WTC11 (cell line): ENCODE results near the gene DYNC1LI2. TPM values are rescaled to one million over a fixed set of nuclear protein-coding genes. Genes with fewer than 3 reads are reported as not detected.

Source experiments
- ATAC-seq: fragments of 200-7000 bp; cut with Tn5 transposase; 2 replicates; pipeline ENCODE4 v1.10.0; 2021; ENCODE audit warnings: mild to moderate bottlenecking, moderate library complexity
- CTCF ChIA-PET: fragments of 300-600 bp; sonication (Branson Sonifier 250); formaldehyde crosslinking; loops from one replicate; lab custom pipeline; 2021; ENCODE audit warnings: antibody characterized with exemption; lab: Charles Lee
- POLR2A ChIA-PET: fragments of 350-600 bp; sonication (Branson Sonifier 250); formaldehyde crosslinking; loops from one replicate; lab custom pipeline; 2021; ENCODE audit warnings: antibody characterized with exemption; lab: Charles Lee
- DNase-seq: peaks from one replicate; pipeline ENCODE4 v3.0.0; 2021; ENCODE audit warnings: low spot score
- H3K27ac Mint-ChIP-seq: 2 replicates; pipeline ENCODE4 v1.8.0; 2021; ENCODE audit warnings: mixed read lengths
- H3K27me3 Mint-ChIP-seq: 2 replicates; pipeline ENCODE4 v1.8.0; 2021; ENCODE audit warnings: low read depth, mild to moderate bottlenecking, moderate library complexity, mixed read lengths
- H3K36me3 Mint-ChIP-seq: 2 replicates; pipeline ENCODE4 v1.8.0; 2021; ENCODE audit warnings: mixed read lengths
- H3K4me1 Mint-ChIP-seq: 2 replicates; pipeline ENCODE4 v1.8.0; 2022; ENCODE audit warnings: mixed read lengths
- H3K4me3 Mint-ChIP-seq: 2 replicates; pipeline ENCODE4 v1.8.0; 2021; ENCODE audit warnings: mild to moderate bottlenecking, moderate library complexity, mixed read lengths
- H3K9me3 Mint-ChIP-seq: 2 replicates; pipeline ENCODE4 v1.8.0; 2021; ENCODE audit warnings: mixed read lengths
- EMX1 ChIP-seq: fragments of 250-450 bp; sonication (Bioruptor Pico); IDR thresholded peaks from 2 replicates; pipeline ENCODE4 v1.8.0; 2021; ENCODE audit warnings: mild to moderate bottlenecking
- ETV6 ChIP-seq: sonication (generic); formaldehyde crosslinking; IDR thresholded peaks from 2 replicates; pipeline ENCODE4 v1.8.1; 2022; ENCODE audit warnings: mild to moderate bottlenecking, missing genetic modification reagents
- FOXJ3 ChIP-seq: sonication (generic); formaldehyde crosslinking; IDR thresholded peaks from 2 replicates; pipeline ENCODE4 v1.9.0; 2021; ENCODE audit warnings: missing genetic modification reagents, mild to moderate bottlenecking, borderline replicate concordance
- GABPB1 ChIP-seq: sonication (generic); formaldehyde crosslinking; IDR thresholded peaks from 2 replicates; pipeline ENCODE4 v1.8.1; 2023; ENCODE audit warnings: mild to moderate bottlenecking, missing genetic modification reagents
- NFATC4 ChIP-seq: fragments of 250-450 bp; sonication (Bioruptor Pico); IDR thresholded peaks from 2 replicates; pipeline ENCODE4 v1.9.0; 2021; ENCODE audit warnings: mild to moderate bottlenecking
- NFYB ChIP-seq: sonication (generic); formaldehyde crosslinking; conservative IDR thresholded peaks from 2 replicates; pipeline ENCODE4 v1.8.0; 2022; ENCODE audit warnings: low read depth, missing genetic modification reagents
- NR3C1 ChIP-seq: sonication (generic); formaldehyde crosslinking; conservative IDR thresholded peaks from 2 replicates; pipeline ENCODE4 v1.8.1; 2023; ENCODE audit warnings: low read depth, mild to moderate bottlenecking, missing genetic modification reagents
- PRRX2 ChIP-seq: fragments of 250-450 bp; sonication (Bioruptor Pico); IDR thresholded peaks from 2 replicates; pipeline ENCODE4 v1.8.0; 2021; ENCODE audit warnings: mild to moderate bottlenecking
- SMAD3 ChIP-seq: sonication (generic); formaldehyde crosslinking; IDR thresholded peaks from 2 replicates; pipeline ENCODE4 v1.8.0; 2022; ENCODE audit warnings: missing genetic modification reagents, mild to moderate bottlenecking, borderline replicate concordance
- ZNF121 ChIP-seq: sonication (generic); formaldehyde crosslinking; IDR thresholded peaks from 2 replicates; pipeline ENCODE4 v1.8.0; 2023; ENCODE audit warnings: missing genetic modification reagents
- ZNF138 ChIP-seq: sonication (generic); formaldehyde crosslinking; conservative IDR thresholded peaks from 2 replicates; pipeline ENCODE4 v1.8.1; 2022; ENCODE audit warnings: mild to moderate bottlenecking, moderate library complexity, missing genetic modification reagents
- ZNF219 ChIP-seq: sonication (generic); formaldehyde crosslinking; IDR thresholded peaks from 2 replicates; pipeline ENCODE4 v1.8.0; 2023; ENCODE audit warnings: missing genetic modification reagents, mild to moderate bottlenecking, borderline replicate concordance
- ZNF232 ChIP-seq: sonication (generic); formaldehyde crosslinking; IDR thresholded peaks from 2 replicates; pipeline ENCODE4 v1.8.0; 2022; ENCODE audit warnings: mild to moderate bottlenecking, missing genetic modification reagents
- ZNF263 ChIP-seq: sonication (generic); formaldehyde crosslinking; IDR thresholded peaks from 2 replicates; pipeline ENCODE4 v1.8.1; 2022; ENCODE audit warnings: low read depth, mild to moderate bottlenecking, moderate library complexity, missing genetic modification reagents
- ZNF396 ChIP-seq: fragments of 250-450 bp; sonication (Bioruptor Pico); IDR thresholded peaks from 2 replicates; pipeline ENCODE4 v1.8.0; 2021; ENCODE audit warnings: mild to moderate bottlenecking, moderate library complexity, borderline replicate concordance
- total RNA-seq: library from RNA; stranded (reverse); gene quantifications from 3 replicates; pipeline ENCODE4 v1.2.3, GENCODE V29; 2021
- TF ChIP-seq, protein P1 (sequence below): sonication (generic); formaldehyde crosslinking; IDR thresholded peaks from 2 replicates; pipeline ENCODE4 v1.8.1; 2022; ENCODE audit warnings: mild to moderate bottlenecking, moderate library complexity, missing genetic modification reagents
- TF ChIP-seq, protein P2 (sequence below): sonication (generic); formaldehyde crosslinking; IDR thresholded peaks from 2 replicates; pipeline ENCODE4 v1.8.0; 2022; ENCODE audit warnings: mild to moderate bottlenecking, missing genetic modification reagents
- TF ChIP-seq, protein P3 (sequence below): sonication (generic); formaldehyde crosslinking; conservative IDR thresholded peaks from 2 replicates; pipeline ENCODE4 v1.8.1; 2023; ENCODE audit warnings: mild to moderate bottlenecking, low read depth, missing genetic modification reagents, moderate library complexity
- TF ChIP-seq, protein P4 (sequence below): sonication (generic); formaldehyde crosslinking; IDR thresholded peaks from 2 replicates; pipeline ENCODE4 v1.8.0; 2022; ENCODE audit warnings: mild to moderate bottlenecking, missing genetic modification reagents
- TF ChIP-seq, protein P5 (sequence below): sonication (generic); formaldehyde crosslinking; IDR thresholded peaks from 2 replicates; pipeline ENCODE4 v1.8.1; 2022; ENCODE audit warnings: low read depth, mild to moderate bottlenecking, moderate library complexity, missing genetic modification reagents, borderline replicate concordance

DYNC1LI2 gene
- total RNA-seq, 1 experiment from 2014 or later: 89.8 TPM

DNA sequence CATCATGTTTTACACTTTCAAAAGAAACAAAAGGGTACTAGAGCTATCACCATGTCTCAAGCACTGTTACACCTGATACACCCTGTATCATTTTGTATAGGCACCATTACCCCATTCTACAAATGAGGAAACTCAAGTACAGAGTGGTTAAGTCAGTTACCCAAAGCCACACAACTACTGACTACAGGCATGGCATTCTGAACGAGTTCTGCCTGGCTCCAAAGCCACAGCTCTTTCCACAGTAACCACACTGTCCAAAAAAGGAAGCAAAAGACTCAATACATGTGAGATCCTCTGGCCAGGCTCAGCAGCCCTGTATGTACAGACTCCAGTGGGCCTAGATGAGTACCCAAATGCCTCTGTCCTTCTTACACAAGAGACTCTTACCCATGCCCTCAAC lies 4.7 kb downstream of the DYNC1LI2 start:
- DNase-seq: no peak
- H3K4me3 Mint-ChIP-seq: no peak overlapping the region
- no peak overlapping the region for H3K27ac Mint-ChIP-seq
- ChIA-PET CTCF (no interaction called here), POLR2A (no interaction called here)
- H3K27me3 Mint-ChIP-seq: no peaks in the 10 kb centered on the region
- peaks cover 57% of the 10 kb centered on the region for H3K36me3 Mint-ChIP-seq
- no peaks in the 10 kb centered on the region for H3K9me3 Mint-ChIP-seq
- no peak for ATAC-seq
- no peak for TF ChIP-seq ZNF121 (CRISPR knock-in tag)
- no peak for TF ChIP-seq EMX1 (CRISPR knock-in tag)
- no peak for TF ChIP-seq ZNF396 (CRISPR knock-in tag)
- TF ChIP-seq SMAD3 (CRISPR knock-in tag): no peak
- no peak for TF ChIP-seq ETV6
- no peak for TF ChIP-seq NFATC4 (CRISPR knock-in tag)
- no peak for TF ChIP-seq ZNF263 (CRISPR knock-in tag)
- TF ChIP-seq, protein P1, sequence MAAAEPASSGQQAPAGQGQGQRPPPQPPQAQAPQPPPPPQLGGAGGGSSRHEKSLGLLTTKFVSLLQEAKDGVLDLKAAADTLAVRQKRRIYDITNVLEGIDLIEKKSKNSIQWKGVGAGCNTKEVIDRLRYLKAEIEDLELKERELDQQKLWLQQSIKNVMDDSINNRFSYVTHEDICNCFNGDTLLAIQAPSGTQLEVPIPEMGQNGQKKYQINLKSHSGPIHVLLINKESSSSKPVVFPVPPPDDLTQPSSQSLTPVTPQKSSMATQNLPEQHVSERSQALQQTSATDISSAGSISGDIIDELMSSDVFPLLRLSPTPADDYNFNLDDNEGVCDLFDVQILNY (CRISPR knock-in tag): no peak
- no peak for TF ChIP-seq FOXJ3 (CRISPR knock-in tag)
- TF ChIP-seq PRRX2 (CRISPR knock-in tag): no peak
- TF ChIP-seq NFYB (CRISPR knock-in tag): no peak
- TF ChIP-seq ZNF138 (CRISPR knock-in tag): no peak
- TF ChIP-seq, protein P2, sequence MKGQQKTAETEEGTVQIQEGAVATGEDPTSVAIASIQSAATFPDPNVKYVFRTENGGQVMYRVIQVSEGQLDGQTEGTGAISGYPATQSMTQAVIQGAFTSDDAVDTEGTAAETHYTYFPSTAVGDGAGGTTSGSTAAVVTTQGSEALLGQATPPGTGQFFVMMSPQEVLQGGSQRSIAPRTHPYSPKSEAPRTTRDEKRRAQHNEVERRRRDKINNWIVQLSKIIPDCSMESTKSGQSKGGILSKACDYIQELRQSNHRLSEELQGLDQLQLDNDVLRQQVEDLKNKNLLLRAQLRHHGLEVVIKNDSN (CRISPR knock-in tag): no peak
- TF ChIP-seq GABPB1 (CRISPR knock-in tag): no peak
- no peak for TF ChIP-seq NR3C1 (CRISPR knock-in tag)
- H3K4me1 Mint-ChIP-seq: peaks cover 20% of the 10 kb centered on the region

DNA sequence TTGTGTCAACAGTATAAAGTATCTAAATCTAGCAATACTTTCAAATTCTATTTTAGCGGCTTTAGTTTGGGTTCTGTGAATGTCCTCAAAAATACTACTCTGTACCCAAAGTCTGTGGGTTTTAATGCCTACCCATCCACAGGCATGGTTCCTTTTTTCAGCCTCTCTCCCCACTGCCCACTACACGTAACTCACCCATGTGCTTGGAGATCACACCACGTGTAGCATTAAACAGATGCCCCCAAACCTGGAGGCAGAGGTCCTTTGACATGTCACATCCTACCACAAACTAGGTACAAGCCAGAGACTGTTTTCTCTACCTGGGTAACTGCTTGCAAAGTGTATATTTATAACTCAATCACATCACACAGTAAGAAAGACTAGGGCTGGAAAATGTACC lies 5.4 kb downstream of the DYNC1LI2 start:
- Mint-ChIP-seq H3K27ac (no peak overlapping the region), H3K27me3 (no peaks in the 10 kb centered on the region), H3K4me3 (no peak overlapping the region), H3K9me3 (no peaks in the 10 kb centered on the region), H3K36me3 (peaks cover 62% of the 10 kb centered on the region), H3K4me1 (peaks cover 24% of the 10 kb centered on the region)
- ChIA-PET CTCF (no interaction called here), POLR2A (interaction anchor here (0.6 kb wide), 1 partner anchor 136 kb away, joined by 3 read pairs; no protein-coding TSS in a partner anchor)
- no peak for ATAC-seq
- no peak for DNase-seq
- TF ChIP-seq ZNF219 (CRISPR knock-in tag) (no peak), ZNF232 (CRISPR knock-in tag) (no peak), FOXJ3 (CRISPR knock-in tag) (no peak)
- TF ChIP-seq, protein P3, sequence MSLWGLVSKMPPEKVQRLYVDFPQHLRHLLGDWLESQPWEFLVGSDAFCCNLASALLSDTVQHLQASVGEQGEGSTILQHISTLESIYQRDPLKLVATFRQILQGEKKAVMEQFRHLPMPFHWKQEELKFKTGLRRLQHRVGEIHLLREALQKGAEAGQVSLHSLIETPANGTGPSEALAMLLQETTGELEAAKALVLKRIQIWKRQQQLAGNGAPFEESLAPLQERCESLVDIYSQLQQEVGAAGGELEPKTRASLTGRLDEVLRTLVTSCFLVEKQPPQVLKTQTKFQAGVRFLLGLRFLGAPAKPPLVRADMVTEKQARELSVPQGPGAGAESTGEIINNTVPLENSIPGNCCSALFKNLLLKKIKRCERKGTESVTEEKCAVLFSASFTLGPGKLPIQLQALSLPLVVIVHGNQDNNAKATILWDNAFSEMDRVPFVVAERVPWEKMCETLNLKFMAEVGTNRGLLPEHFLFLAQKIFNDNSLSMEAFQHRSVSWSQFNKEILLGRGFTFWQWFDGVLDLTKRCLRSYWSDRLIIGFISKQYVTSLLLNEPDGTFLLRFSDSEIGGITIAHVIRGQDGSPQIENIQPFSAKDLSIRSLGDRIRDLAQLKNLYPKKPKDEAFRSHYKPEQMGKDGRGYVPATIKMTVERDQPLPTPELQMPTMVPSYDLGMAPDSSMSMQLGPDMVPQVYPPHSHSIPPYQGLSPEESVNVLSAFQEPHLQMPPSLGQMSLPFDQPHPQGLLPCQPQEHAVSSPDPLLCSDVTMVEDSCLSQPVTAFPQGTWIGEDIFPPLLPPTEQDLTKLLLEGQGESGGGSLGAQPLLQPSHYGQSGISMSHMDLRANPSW (CRISPR knock-in tag): no peak
- TF ChIP-seq, protein P4, sequence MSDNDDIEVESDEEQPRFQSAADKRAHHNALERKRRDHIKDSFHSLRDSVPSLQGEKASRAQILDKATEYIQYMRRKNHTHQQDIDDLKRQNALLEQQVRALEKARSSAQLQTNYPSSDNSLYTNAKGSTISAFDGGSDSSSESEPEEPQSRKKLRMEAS: no peak
- TF ChIP-seq, protein P2 (CRISPR knock-in tag): no peak
- TF ChIP-seq, protein P5, sequence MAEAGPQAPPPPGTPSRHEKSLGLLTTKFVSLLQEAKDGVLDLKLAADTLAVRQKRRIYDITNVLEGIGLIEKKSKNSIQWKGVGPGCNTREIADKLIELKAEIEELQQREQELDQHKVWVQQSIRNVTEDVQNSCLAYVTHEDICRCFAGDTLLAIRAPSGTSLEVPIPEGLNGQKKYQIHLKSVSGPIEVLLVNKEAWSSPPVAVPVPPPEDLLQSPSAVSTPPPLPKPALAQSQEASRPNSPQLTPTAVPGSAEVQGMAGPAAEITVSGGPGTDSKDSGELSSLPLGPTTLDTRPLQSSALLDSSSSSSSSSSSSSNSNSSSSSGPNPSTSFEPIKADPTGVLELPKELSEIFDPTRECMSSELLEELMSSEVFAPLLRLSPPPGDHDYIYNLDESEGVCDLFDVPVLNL (CRISPR knock-in tag): no peak
